Middle frontal gyrus (tissue), 1 donor: ENCODE data around the gene GEMIN4.
"Not testable (repeated sequence)": the region's sequence is repeated elsewhere in the genome, so short reads cannot be mapped to it uniquely, and the experiment has no call there.

ENCODE experiments used
- DNase-seq: peaks from one replicate; pipeline ENCODE4 v3.0.0-alpha.2; 2015; ENCODE audit warnings: low spot score; ENCODE audit errors: extremely low spot score

The GEMIN4 gene

DNA sequence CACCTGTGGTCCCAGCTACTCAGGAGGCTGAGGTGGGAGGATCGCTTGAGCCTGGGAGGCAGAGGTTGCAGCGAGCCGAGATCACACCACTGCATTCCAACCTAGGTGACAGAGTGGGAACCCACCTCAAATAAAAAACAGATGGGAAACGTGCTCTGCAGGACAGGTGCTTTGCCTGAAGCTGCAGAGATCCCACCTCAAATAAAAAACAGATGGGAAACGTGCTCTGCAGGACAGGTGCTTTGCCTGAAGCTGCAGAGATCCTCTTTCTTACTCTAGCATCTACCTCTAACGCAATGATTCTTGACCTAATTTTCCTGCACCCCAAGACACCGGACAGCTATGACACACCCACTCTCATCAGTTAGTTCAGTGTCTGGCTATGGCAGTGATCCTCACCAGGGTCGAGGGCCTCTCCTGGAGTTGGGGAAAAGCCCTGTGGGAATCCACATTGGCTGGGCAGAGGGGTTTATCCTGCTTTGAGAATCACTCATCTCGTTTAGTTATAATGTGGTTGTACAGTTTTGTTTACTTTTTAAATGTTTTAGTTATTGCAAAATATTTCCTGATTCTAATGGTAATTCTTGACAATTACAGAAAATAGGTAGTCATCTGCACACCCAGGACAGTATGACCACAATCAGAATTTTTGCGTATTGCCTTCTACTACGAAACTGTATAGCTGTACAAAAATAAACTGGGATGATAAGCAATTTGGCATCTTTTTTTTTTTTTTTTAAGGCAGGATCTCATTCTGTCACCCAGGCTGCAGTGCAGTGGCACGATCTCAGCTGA is 48.8 kb downstream of the GEMIN4 start:
- DNase-seq: no peak

DNA sequence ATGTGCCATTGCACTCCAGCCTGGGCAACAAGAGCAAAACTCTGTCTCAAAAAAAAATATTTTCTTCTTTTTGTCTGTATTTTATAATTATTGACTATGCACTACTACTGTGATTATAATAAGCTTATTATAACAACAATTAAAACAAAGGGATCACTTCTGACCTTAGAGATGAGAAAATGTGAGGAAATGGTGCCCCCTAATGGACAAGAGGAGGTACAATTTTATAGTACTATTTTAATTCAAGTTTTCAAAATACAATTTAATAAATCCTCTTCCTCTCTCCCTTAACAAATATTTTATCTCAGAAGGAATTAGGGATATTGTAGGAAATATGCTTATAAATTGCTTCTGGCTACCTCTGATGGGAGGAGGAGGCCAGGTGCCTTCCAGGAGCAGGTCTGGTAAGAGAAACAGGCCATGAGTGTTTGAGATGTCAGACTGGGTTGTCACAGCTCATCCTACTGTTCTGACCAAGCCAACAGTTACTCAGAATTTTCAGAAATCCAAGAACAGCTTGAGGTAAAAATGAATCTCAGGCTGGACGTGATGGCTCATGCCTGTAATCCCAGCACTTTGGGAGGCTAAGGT is 51.5 kb downstream of the GEMIN4 start:
- no peak for DNase-seq

DNA sequence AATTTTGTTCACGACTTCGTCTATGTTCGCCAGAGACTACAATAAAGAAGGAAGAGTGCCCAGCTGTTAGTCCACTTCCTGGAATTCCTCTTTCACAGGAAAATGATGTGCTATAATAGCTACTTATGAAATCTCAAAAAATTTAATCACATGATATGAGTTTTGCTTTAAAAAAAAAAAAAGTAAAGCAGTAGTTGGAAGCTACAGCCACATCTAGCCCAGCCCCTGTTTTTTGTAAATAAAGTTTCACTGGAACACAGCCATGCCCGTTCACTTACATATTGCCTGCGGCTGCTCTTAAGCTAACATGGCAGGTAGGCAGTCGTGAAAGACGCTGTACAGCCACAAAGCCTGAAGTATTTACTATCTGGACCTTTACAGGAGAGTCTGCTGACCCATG is 52.7 kb downstream of the GEMIN4 start:
- no peak for DNase-seq

DNA sequence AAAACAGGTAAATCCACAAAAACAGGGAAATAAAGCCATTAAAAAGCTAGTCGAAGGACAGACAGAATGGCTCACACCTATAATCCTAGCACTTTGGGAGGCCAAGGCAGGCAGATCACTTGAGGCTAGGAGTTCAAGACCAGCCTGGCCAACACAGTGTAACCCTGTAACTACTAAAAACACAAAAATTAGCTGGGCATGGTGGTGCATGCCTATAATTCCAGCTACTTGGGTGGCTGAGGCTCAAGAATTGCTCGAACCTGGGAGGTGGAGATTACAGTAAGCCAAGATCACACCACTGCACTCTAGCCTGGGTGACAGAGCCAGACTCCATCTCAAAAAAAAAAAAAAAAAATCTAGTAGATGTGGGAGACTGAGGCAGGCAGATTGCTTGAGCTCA is 54.0 kb downstream of the GEMIN4 start:
- DNase-seq: not testable (repeated sequence)

- DNase-seq: no peak
Observed at GRCh38 chr17:697682-698081, 54.4 kb downstream of the GEMIN4 start.

- no peak for DNase-seq
Observed at GRCh38 chr17:696369-696768, 55.7 kb downstream of the GEMIN4 start.
